H1 (cell line): ENCODE data around the gene CD63. TPM values are rescaled to one million over a fixed set of nuclear protein-coding genes. Genes with fewer than 3 reads are reported as not detected.

Source experiments
- BACH1 ChIP-seq: IDR thresholded peaks from 2 replicates; pipeline ENCODE4 v1.6.1; 2012; ENCODE audit warnings: low read length, improper control_type of control experiment
- BRCA1 ChIP-seq: IDR thresholded peaks from 2 replicates; pipeline ENCODE4 v1.6.1; 2012; ENCODE audit warnings: low read depth, low read length, improper control_type of control experiment
- CEBPB ChIP-seq: IDR thresholded peaks from 2 replicates; pipeline ENCODE4 v1.6.1; 2012; ENCODE audit warnings: low read depth, low read length
- CHD2 ChIP-seq: IDR thresholded peaks from 2 replicates; pipeline ENCODE4 v1.6.1; 2012; ENCODE audit warnings: low read length, improper control_type of control experiment
- EGR1 ChIP-seq: IDR thresholded peaks from 2 replicates; pipeline ENCODE4 v1.6.1; 2011; ENCODE audit warnings: low read depth, low read length, borderline replicate concordance
- EP300 ChIP-seq, 2 experiments: IDR thresholded peaks; 1 replicate in 1 of 2; 2 replicates in 1 of 2; pipeline ENCODE4 v1.6.1; 2011 to 2012; ENCODE audit warnings: low read depth in 2 of 2, low read length in 2 of 2, mild to moderate bottlenecking in 2 of 2, borderline replicate concordance in 1 of 2, inconsistent platforms in 1 of 2, moderate library complexity in 1 of 2
- EZH2 ChIP-seq: fragments of 200-600 bp; sonication (generic); IDR thresholded peaks from 2 replicates; pipeline ENCODE4 v1.7.1; 2012; ENCODE audit warnings: low read depth, mild to moderate bottlenecking, moderate library complexity, low read length, inconsistent platforms; ENCODE audit not compliant: severe bottlenecking
- HDAC2 ChIP-seq, 2 experiments: fragments of 300-600 bp in 1 of 2; sonication (generic) in 1 of 2; IDR thresholded peaks; 2 replicates each; pipeline ENCODE4 v1.6.1; 2011 to 2012; ENCODE audit warnings: low read depth in 2 of 2, low read length in 2 of 2, mild to moderate bottlenecking in 2 of 2, moderate library complexity in 2 of 2, borderline replicate concordance in 1 of 2, inconsistent platforms in 1 of 2
- HDAC6 ChIP-seq: IDR thresholded peaks from one replicate; pipeline ENCODE4 v1.7.1; 2012; ENCODE audit warnings: low read depth, mild to moderate bottlenecking, inconsistent platforms, low read length, moderate library complexity
- JUND ChIP-seq: IDR thresholded peaks from 2 replicates; pipeline ENCODE4 v1.6.1; 2011; ENCODE audit warnings: mild to moderate bottlenecking, improper control_type of control experiment, low read length
- NRF1 ChIP-seq: IDR thresholded peaks from 2 replicates; pipeline ENCODE4 v1.6.1; 2011; ENCODE audit warnings: mild to moderate bottlenecking, low read depth, low read length, improper control_type of control experiment
- POLR2AphosphoS5 ChIP-seq: IDR thresholded peaks from 2 replicates; pipeline ENCODE4 v1.6.1; 2011; ENCODE audit warnings: low read depth, low read length
- POU5F1 ChIP-seq: IDR thresholded peaks from 2 replicates; pipeline ENCODE4 v1.6.1; 2011; ENCODE audit warnings: low read depth, mild to moderate bottlenecking, low read length, moderate library complexity
- RAD21 ChIP-seq, 2 experiments: IDR thresholded peaks in 1 of 2; conservative IDR thresholded peaks in 1 of 2; 2 replicates each; pipeline ENCODE4 v1.6.1; 2011; ENCODE audit warnings: low read depth in 2 of 2, low read length in 2 of 2, improper control_type of control experiment in 1 of 2, inconsistent platforms in 1 of 2, mild to moderate bottlenecking in 1 of 2, moderate library complexity in 1 of 2
- SAP30 ChIP-seq: fragments of 300-600 bp; sonication (generic); IDR thresholded peaks from 2 replicates; pipeline ENCODE4 v1.7.1; 2012; ENCODE audit warnings: low read length, moderate library complexity, mild to moderate bottlenecking, inconsistent platforms; ENCODE audit not compliant: insufficient read depth, insufficient replicate concordance
- SIRT6 ChIP-seq: IDR thresholded peaks from one replicate; pipeline ENCODE4 v1.7.1; 2012; ENCODE audit warnings: low read length, inconsistent platforms
- SP1 ChIP-seq: IDR thresholded peaks from 2 replicates; pipeline ENCODE4 v1.6.1; 2011; ENCODE audit warnings: low read depth, low read length
- SP4 ChIP-seq: IDR thresholded peaks from 2 replicates; pipeline ENCODE4 v1.6.1; 2012; ENCODE audit warnings: low read length, inconsistent platforms
- TAF7 ChIP-seq: optimal IDR thresholded peaks from 2 replicates; pipeline ENCODE3; 2011; ENCODE audit warnings: low read depth, mild to moderate bottlenecking, inconsistent platforms, low read length, moderate library complexity, borderline replicate concordance
- ZNF274 ChIP-seq: IDR thresholded peaks from 2 replicates; pipeline ENCODE4 v1.7.0; 2012; ENCODE audit warnings: low read length, borderline replicate concordance; ENCODE audit errors: extremely low read depth
- polyA plus RNA-seq, 7 experiments: library from polyadenylated mRNA; depleted of rRNA in 3 of 7; stranded (reverse) in 5 of 7; unstranded in 2 of 7; fragments of >200 nt in 5 of 7; fragments of 200-250 nt in 2 of 7; gene quantifications; 1 replicate in 5 of 7; 2 replicates in 1 of 7; 4 replicates in 1 of 7; pipeline versions ENCODE4 v1.2.1 to v1.2.3, GENCODE V29; 2011 to 2013; ENCODE audit warnings: missing spikeins in 2 of 7, mixed read lengths in 2 of 7
- total RNA-seq: library from RNA; stranded (reverse); fragmentation: NEBNext Ultra II Directional; extraction: Animal tissue kit (Norgen Biotek cat#: 25700); gene quantifications from 2 replicates; pipeline ENCODE4 v1.2.1, GENCODE V29; 2021
- TF ChIP-seq, protein P1 (sequence below), 3 experiments: IDR thresholded peaks; 1 replicate in 2 of 3; 2 replicates in 1 of 3; pipeline versions ENCODE4 v1.5.1 to v1.6.1; 2011; ENCODE audit warnings: low read length in 3 of 3, mild to moderate bottlenecking in 3 of 3, inconsistent platforms in 2 of 3, low read depth in 1 of 3, moderate library complexity in 1 of 3; ENCODE audit not compliant: insufficient read depth in 1 of 3; ENCODE audit errors: control extremely low read depth in 1 of 3
- TF ChIP-seq, protein P2 (sequence below): IDR thresholded peaks from 2 replicates; pipeline ENCODE4 v1.6.1; 2012; ENCODE audit warnings: inconsistent platforms

CD63 gene
- total and polyA plus RNA-seq, 2 of the 8 experiments (the other 6 are each of a cell fraction or from before 2014, with no cell fraction given), result 440 to 526 TPM

- TF ChIP-seq SIRT6 (no peak), ZNF274 (no peak), POLR2AphosphoS5 (no peak), HDAC2 (IDR thresholded peaks at IDR 0.05; ENCODE audit: borderline replicate concordance in 1 of 2, low read depth in 2 of 2, low read length in 2 of 2) (0 out of 4 replicates have a peak, but pooled peaks of 1 of the 2 experiments have one; percentile 28), BRCA1 (no peak), POU5F1 (no peak), EZH2 (no peak), HDAC6 (no peak), BACH1 (no peak), CHD2 (no peak), JUND (no peak), EGR1 (no peak), SP1 (no peak), NRF1 (no peak), TAF7 (no peak), SAP30 (no peak), EP300 (IDR thresholded peaks at IDR 0.05; ENCODE audit: borderline replicate concordance in 1 of 2, low read depth in 2 of 2, low read length in 2 of 2) (no peak), RAD21 (IDR thresholded peaks at IDR 0.05 in 1 of 2, conservative IDR thresholded peaks at IDR 0.05 in 1 of 2; ENCODE audit: low read depth in 2 of 2, low read length in 2 of 2) (peak; percentile 55 to 60), SP4 (no peak), CEBPB (no peak)
- TF ChIP-seq, protein P1, sequence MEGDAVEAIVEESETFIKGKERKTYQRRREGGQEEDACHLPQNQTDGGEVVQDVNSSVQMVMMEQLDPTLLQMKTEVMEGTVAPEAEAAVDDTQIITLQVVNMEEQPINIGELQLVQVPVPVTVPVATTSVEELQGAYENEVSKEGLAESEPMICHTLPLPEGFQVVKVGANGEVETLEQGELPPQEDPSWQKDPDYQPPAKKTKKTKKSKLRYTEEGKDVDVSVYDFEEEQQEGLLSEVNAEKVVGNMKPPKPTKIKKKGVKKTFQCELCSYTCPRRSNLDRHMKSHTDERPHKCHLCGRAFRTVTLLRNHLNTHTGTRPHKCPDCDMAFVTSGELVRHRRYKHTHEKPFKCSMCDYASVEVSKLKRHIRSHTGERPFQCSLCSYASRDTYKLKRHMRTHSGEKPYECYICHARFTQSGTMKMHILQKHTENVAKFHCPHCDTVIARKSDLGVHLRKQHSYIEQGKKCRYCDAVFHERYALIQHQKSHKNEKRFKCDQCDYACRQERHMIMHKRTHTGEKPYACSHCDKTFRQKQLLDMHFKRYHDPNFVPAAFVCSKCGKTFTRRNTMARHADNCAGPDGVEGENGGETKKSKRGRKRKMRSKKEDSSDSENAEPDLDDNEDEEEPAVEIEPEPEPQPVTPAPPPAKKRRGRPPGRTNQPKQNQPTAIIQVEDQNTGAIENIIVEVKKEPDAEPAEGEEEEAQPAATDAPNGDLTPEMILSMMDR (IDR thresholded peaks at IDR 0.05; ENCODE audit: control extremely low read depth in 1 of 3, insufficient read depth in 1 of 3, low read depth in 1 of 3, low read length in 3 of 3), result peak; percentile 75 to 90 (median 82)
- TF ChIP-seq, protein P2, sequence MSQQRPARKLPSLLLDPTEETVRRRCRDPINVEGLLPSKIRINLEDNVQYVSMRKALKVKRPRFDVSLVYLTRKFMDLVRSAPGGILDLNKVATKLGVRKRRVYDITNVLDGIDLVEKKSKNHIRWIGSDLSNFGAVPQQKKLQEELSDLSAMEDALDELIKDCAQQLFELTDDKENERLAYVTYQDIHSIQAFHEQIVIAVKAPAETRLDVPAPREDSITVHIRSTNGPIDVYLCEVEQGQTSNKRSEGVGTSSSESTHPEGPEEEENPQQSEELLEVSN, result no peak
These were observed 22.9 kb downstream of the CD63 start (continued) for GRCh38 chr12:55705782-55706402.
